Right atrium auricular region (tissue), 2 donors: ENCODE measurements around the gene CRYBG1. TPM values are rescaled to one million over a fixed set of nuclear protein-coding genes. Genes with fewer than 3 reads are reported as not detected.

Source experiments
- DNase-seq: peaks from one replicate; pipeline ENCODE4 v3.0.0-alpha.2; 2019; ENCODE audit warnings: low spot score
- H3K27ac ChIP-seq, 2 donors: fragments of 200-600 bp; sonication (generic); 1 replicate in 1 of 2; 2 replicates in 1 of 2; pipeline ENCODE4 v1.5.1; 2016 to 2019
- H3K27me3 ChIP-seq, 2 donors: fragments of 200-600 bp; sonication (generic); one replicate each; pipeline versions ENCODE4 v1.5.1 to v1.6.0; 2017 to 2019
- H3K36me3 ChIP-seq: fragments of 200-600 bp; sonication (generic); one replicate; pipeline ENCODE4 v1.5.1; 2016
- H3K4me1 ChIP-seq, 2 donors: fragments of 200-600 bp; sonication (generic); one replicate each; pipeline versions ENCODE4 v1.5.1 to v1.6.0; 2017 to 2019
- H3K4me3 ChIP-seq, 2 donors: fragments of 200-600 bp; sonication (generic); 1 replicate in 1 of 2; 2 replicates in 1 of 2; pipeline ENCODE4 v1.5.1; 2017 to 2019; ENCODE audit warnings: mild to moderate bottlenecking in 1 of 2, moderate library complexity in 1 of 2
- H3K9me3 ChIP-seq, 2 donors: fragments of 200-600 bp; sonication (generic); one replicate each; pipeline ENCODE4 v1.5.1; 2019
- total RNA-seq, 2 donors: library from RNA; depleted of rRNA; stranded (reverse); fragments of >200 nt; gene quantifications; one replicate each; pipeline ENCODE4 v1.1.0, GENCODE V29; 2016
- TF ChIP-seq, protein P1 (sequence below), 2 donors: fragments of 200-600 bp; sonication (generic); IDR thresholded peaks; one replicate each; pipeline ENCODE4 v1.5.1; 2019; ENCODE audit warnings: antibody characterized with exemption in 2 of 2

The CRYBG1 gene
- total RNA-seq, 2 donors from 2014 or later, result 1.6 to 1.9 TPM

DNA sequence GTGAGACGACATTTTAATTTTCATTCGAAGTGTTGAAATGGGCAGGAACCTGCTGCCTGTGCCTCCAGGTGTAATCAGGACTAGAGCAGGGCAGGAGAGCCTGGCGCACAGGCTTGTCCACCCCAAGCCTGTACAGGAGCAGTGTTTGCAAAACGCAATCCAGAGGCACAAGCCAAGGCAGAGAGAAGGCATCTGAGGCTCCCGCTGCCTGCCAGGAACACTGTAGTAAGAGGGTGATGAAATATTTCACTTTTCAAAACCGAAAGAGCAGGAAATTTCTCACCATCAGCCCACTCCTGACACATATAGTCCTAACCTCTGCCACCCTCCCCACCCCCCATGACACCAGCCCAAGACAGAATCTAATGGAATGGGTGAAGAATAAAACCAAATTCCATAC is 136.3 kb downstream of the CRYBG1 start:
- TF ChIP-seq, protein P1, sequence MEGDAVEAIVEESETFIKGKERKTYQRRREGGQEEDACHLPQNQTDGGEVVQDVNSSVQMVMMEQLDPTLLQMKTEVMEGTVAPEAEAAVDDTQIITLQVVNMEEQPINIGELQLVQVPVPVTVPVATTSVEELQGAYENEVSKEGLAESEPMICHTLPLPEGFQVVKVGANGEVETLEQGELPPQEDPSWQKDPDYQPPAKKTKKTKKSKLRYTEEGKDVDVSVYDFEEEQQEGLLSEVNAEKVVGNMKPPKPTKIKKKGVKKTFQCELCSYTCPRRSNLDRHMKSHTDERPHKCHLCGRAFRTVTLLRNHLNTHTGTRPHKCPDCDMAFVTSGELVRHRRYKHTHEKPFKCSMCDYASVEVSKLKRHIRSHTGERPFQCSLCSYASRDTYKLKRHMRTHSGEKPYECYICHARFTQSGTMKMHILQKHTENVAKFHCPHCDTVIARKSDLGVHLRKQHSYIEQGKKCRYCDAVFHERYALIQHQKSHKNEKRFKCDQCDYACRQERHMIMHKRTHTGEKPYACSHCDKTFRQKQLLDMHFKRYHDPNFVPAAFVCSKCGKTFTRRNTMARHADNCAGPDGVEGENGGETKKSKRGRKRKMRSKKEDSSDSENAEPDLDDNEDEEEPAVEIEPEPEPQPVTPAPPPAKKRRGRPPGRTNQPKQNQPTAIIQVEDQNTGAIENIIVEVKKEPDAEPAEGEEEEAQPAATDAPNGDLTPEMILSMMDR (IDR thresholded peaks at IDR 0.05), result no peak
- no peaks in the 10 kb centered on the region for H3K4me1 ChIP-seq
- no peaks in the 10 kb centered on the region for H3K9me3 ChIP-seq
- no peak for DNase-seq
- no peak overlapping the region for H3K27ac ChIP-seq
- no peak overlapping the region for H3K4me3 ChIP-seq
- no peaks in the 10 kb centered on the region for H3K36me3 ChIP-seq
- H3K27me3 ChIP-seq, result no peaks in the 10 kb centered on the region

DNA sequence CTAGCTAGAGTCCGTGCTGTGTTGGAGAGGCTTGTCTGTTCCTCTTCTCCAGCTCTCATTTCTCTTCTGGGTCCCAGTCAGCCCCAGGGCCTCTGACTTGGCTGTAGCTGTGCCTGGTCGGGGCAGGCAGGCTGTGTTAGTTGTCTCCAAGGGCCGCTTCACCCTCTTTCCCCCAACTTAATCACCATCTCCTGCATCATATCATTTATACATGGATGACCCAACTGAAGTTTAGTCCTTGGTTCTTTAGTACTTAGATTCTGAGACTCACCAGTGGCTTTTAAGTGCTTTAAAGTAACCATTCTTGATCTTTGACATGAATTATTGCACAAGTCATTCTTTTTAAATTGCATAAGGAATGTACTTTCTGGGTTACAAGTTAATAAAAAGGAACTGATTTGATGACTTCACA is 141.4 kb downstream of the CRYBG1 start:
- TF ChIP-seq, protein P1 (IDR thresholded peaks at IDR 0.05), result no peak
- no peaks in the 10 kb centered on the region for H3K36me3 ChIP-seq
- no peaks in the 10 kb centered on the region for H3K4me1 ChIP-seq
- DNase-seq, result no peak
- H3K4me3 ChIP-seq, result no peak overlapping the region
- no peak overlapping the region for H3K27ac ChIP-seq
- no peaks in the 10 kb centered on the region for H3K9me3 ChIP-seq
- H3K27me3 ChIP-seq, result no peaks in the 10 kb centered on the region

DNA sequence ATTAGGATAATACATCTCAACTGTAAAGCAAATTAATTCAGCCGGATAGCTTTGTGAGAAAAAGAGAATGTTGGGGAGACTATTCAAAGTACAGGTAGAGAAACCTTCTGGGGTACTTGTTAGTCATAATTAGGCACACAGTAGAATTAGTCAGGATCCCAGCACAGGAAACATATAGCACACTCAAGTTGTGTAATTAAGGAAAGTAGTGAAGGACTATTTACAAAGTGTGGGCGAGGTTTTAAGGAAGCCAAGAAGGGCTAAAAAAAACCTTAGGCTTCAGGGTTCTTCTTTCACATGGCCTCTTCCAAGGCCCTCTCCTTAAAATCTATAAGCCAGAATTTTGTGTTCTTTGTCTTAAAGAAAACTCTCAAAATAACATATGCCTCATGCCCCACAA is 142.0 kb downstream of the CRYBG1 start:
- Histone ChIP-seq H3K4me1 (no peaks in the 10 kb centered on the region), H3K27me3 (no peaks in the 10 kb centered on the region), H3K9me3 (no peaks in the 10 kb centered on the region), H3K4me3 (no peak overlapping the region), H3K27ac (no peak overlapping the region), H3K36me3 (no peaks in the 10 kb centered on the region)
- TF ChIP-seq, protein P1 (IDR thresholded peaks at IDR 0.05), result no peak
- no peak for DNase-seq

DNA sequence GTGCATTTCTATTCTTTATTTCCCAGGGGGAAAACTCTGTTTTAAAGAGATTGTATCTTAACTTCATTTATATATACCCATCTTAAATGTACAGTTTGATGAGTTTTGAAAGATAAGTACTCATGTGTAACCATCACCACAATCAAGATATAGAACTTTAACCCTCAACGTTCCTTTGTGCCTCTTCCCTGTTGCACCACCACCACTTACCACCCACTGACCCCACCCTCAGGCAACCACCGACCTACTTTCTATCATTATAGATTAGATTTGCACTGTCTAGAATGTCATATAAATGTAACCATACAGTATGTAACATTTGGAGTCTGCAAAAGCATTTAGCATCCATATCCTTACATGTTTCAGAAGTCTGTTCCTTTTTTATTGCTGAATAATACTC is 147.8 kb downstream of the CRYBG1 start:
- Histone ChIP-seq H3K27me3 (peaks cover 7% of the 10 kb centered on the region in 2 donors), H3K9me3 (no peaks in the 10 kb centered on the region), H3K36me3 (no peaks in the 10 kb centered on the region), H3K27ac (no peak overlapping the region), H3K4me3 (no peak overlapping the region), H3K4me1 (peaks cover 0 to 28% of the 10 kb centered on the region in 2 donors)
- TF ChIP-seq, protein P1 (IDR thresholded peaks at IDR 0.05), result no peak
- DNase-seq, result no peak

DNA sequence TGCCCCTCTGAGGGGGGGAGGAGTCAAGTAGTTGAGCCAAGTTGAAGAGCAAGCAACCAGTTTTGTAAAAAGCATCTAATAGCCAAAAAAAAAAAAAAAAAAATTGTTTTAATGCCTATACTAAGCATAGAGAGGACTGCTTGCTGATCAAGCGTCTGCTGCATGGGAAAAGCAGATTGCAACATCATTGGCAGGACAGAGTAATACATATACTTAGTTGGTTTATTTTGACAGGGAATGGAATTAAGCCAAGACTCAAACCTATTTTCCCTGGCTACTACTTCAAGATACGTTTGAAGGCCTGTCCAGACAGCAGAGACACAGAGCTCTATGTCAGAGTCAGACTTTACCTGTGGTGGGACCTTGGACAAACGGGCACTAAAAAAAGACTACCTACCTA is 148.3 kb downstream of the CRYBG1 start:
- Histone ChIP-seq H3K4me3 (no peak overlapping the region), H3K27ac (no peak overlapping the region), H3K27me3 (peaks cover 7% of the 10 kb centered on the region in 2 donors), H3K9me3 (no peaks in the 10 kb centered on the region), H3K36me3 (no peaks in the 10 kb centered on the region), H3K4me1 (peaks cover 0 to 28% of the 10 kb centered on the region in 2 donors)
- TF ChIP-seq, protein P1 (IDR thresholded peaks at IDR 0.05), result no peak
- DNase-seq, result no peak

DNA sequence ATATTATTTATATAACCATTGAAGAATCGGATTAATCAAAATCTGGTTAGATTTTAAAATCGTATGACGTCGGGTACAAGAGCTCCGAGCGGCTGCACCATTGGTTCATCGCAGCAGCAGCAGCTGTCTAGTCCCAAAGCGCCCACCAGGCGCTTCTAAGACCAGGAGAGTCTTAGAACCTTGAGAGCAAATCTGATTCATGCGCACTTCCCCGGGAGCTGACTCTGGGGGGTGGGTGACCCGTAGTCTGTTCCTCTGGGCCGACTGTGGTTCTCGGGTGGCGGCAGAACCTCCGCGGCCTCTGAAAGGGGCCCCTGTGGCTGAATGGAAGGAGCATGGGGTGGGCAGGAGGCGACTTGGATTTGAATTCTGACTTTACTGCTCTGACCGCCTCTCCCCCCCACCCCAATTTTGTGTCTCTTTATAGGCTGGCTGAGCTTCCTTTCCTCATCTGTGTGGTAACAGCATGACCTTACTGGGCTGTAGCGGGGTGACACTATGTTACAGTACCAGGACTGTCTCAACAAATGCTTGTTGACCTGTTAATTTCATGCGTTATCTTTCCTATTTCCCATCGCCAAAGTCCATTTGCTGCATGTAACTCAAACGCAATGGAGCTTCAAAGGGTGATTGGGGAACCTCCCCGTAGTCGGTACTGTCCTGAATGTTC is 149.0 kb downstream of the CRYBG1 start:
- no peak for DNase-seq
- Histone ChIP-seq H3K4me3 (peak overlapping the region in 1 of 2 donors; percentile 71), H3K27ac (no peak overlapping the region), H3K27me3 (peaks cover 7% of the 10 kb centered on the region in 2 donors), H3K4me1 (peaks cover 0 to 28% of the 10 kb centered on the region in 2 donors), H3K36me3 (no peaks in the 10 kb centered on the region), H3K9me3 (no peaks in the 10 kb centered on the region)
- TF ChIP-seq, protein P1 (IDR thresholded peaks at IDR 0.05), result no peak
